Measurements from ENCODE around the gene TXNDC15.
"Not testable (repeated sequence)": the region's sequence is repeated elsewhere in the genome, so short reads cannot be mapped to it uniquely, and the experiment has no call there.

The TXNDC15 gene

DNA sequence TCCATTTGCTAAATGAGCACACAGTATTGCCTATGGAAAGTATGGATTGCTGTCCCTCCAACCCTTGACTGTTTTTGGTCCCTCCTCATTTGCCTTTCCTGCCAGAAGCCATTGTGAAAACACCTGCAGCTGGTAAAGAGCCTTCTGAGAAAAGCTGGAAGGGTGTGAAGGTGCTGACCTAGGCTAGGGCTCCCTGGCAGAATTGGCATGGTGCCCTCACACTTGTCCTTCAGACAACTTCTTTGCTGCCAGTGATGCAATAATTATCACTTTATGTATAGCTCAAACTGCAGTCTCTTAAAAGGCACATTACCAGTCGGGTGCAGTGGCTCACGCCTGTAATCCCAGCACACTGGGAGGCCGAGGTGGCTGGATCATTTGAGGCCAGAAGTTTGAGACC is 4.2 kb downstream of the TXNDC15 start:
- no peak for DNase-seq (ENCODE audit: low read depth in 3 of 3)

DNA sequence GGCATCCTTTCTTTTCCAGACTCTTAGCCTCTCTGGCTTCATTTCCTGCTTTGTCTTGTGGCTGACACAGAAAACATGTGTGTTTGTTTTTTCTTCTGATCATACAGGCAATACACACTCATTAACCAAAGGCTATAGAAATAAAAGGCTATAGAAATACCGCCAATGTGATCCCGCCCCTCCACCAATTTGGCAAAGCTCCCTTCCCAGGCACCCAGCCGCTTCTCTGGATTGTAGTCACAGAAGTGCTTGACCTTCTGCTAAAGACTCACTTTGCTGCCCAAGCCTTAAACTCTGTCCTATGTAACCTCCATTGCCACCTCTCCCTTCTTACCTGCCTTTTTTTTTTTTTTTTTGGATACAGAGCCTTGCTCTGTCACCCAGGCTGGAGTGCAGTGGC is 5.3 kb downstream of the TXNDC15 start:
- no peak for DNase-seq (ENCODE audit: low read depth in 3 of 3)

DNA sequence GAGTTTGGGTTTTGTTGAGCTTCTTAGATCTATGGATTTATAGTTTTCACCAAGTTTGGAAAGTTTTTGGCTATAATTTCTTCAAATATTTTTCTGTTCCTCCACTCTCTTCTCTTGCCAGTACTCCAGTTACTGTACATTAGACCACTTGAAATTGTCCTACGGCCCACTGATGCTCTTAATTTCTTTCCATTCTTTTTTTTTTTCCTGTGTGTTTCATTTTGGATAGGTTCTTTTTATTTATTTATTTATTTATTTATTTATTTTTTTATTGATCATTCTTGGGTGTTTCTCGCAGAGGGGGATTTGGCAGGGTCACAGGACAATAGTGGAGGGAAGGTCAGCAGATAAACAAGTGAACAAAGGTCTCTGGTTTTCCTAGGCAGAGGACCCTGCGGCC is 6.8 kb downstream of the TXNDC15 start:
- not testable (repeated sequence) for DNase-seq (ENCODE audit: low read depth in 3 of 3)

DNA sequence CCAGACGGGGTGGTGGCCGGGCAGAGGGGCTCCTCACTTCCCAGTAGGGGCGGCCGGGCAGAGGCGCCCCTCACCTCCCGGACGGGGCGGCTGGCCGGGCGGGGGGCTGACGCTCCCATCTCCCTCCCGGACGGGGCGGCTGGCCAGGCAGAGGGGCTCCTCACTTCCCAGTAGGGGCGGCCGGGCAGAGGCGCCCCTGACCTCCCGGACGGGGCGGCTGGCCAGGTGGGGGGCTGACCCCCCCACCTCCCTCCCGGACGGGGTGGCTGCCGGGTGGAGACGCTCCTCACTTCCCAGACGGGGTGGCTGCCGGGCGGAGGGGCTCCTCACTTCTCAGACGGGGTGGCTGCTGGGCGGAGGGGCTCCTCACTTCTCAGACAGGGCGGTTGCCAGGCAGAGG is 7.5 kb downstream of the TXNDC15 start:
- not testable (repeated sequence) for DNase-seq (ENCODE audit: low read depth in 3 of 3)

DNA sequence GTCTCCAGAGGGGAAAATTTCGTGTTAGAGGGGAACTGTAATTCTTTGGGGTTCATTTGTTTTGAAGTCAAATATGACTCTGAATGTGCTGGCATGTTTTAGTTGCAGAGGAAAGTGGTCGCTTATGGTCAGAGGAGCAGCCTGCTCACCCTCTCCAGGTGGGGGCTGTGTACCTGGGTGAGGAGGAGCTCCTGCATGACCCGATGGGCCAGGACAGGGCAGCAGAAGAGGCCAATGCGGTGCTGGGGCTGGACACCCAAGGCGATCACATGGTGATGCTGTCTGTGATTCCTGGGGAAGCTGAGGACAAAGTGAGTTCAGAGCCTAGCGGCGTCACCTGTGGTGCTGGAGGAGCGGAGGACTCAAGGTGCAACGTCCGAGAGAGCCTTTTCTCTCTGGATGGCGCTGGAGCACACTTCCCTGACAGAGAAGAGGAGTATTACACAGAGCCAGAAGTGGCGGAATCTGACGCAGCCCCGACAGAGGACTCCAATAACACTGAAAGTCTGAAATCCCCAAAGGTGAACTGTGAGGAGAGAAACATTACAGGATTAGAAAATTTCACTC is 13.5 kb downstream of the TXNDC15 start:
- DNase-seq (ENCODE audit: low read depth in 3 of 3) = no peak

DNA sequence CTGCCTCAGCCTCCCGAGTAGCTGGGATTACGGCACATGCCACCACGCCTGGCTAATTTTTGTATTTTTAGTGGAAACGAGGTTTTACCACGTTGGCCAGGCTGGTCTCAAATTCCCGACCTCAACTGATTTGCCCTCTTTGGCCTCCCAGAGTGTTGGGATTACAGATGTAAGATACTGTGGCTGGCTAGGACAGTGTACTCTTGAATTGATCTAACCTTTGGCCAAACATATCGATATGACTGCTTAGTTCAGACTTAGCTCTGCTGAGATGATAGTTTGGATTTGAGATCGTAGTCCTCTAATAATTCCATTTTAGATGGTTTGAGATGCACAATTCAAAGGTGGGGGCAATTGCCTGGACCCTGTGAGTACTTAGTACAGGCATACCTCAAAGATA is 15.2 kb downstream of the TXNDC15 start:
- no peak for DNase-seq (ENCODE audit: low read depth in 3 of 3)

DNA sequence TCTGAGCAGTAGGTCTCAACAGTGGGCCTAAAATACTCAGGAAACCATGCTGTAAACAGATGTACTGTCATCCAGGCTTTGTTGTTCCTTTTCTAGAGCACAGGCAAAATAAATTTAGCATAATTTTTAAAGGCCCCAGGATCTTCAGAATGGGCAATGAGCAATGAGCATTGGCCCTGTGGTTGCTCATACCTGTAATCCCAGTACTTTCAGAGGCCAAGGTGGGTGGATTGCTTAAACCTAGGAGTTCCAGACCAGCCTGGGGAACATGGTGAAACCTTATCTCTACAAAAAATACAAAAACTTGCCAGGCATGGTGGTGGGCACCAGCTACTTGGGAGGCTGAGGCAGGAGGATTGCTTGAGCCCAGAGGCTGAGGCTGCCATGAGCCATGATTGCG is 17.3 kb downstream of the TXNDC15 start:
- no peak for DNase-seq (ENCODE audit: low read depth in 3 of 3)

GRCh38 chr5:134892282-134892681 is 18.1 kb downstream of the TXNDC15 start:
- DNase-seq (ENCODE audit: low read depth in 3 of 3) = no peak

GRCh38 chr5:134892926-134893325 is 18.8 kb downstream of the TXNDC15 start:
- no peak for DNase-seq (ENCODE audit: low read depth in 3 of 3)

- DNase-seq (ENCODE audit: low read depth in 3 of 3) = no peak
Measured at GRCh38 chr5:134893748-134894505, 19.8 kb downstream of the TXNDC15 start.

- DNase-seq (ENCODE audit: low read depth in 3 of 3) = no peak
Measured at GRCh38 chr5:134902071-134902801, 28.1 kb downstream of the TXNDC15 start.

- DNase-seq (ENCODE audit: low read depth in 3 of 3) = peak; percentile 85 to 91 (median 89)
Measured at GRCh38 chr5:134904610-134905245, 30.6 kb downstream of the TXNDC15 start, which contains the start of gene PCBD2. TSS of gene PCBD2 (plus strand) at chr5:134905131. CDS start at chr5:134905140, 9 bp downstream.

- peak in 2 of 3 donors; percentile 37 to 44 for DNase-seq (ENCODE audit: low read depth in 3 of 3)
Measured at GRCh38 chr5:134905246-134905996, 31.2 kb downstream of the TXNDC15 start.

- DNase-seq (ENCODE audit: low read depth in 3 of 3) = no peak
Measured at GRCh38 chr5:134906811-134907210, 32.6 kb downstream of the TXNDC15 start.

GRCh38 chr5:134910752-134911151 is 36.6 kb downstream of the TXNDC15 start:
- DNase-seq (ENCODE audit: low read depth in 3 of 3) = not testable (repeated sequence)

GRCh38 chr5:134911285-134912206 is 37.4 kb downstream of the TXNDC15 start:
- DNase-seq (ENCODE audit: low read depth in 3 of 3) = no peak

GRCh38 chr5:134913254-134913653 is 39.1 kb downstream of the TXNDC15 start:
- no peak for DNase-seq (ENCODE audit: low read depth in 3 of 3)

- no peak for DNase-seq (ENCODE audit: low read depth in 3 of 3)
Measured at GRCh38 chr5:134913795-134914194, 39.6 kb downstream of the TXNDC15 start.

- no peak for DNase-seq (ENCODE audit: low read depth in 3 of 3)
Measured at GRCh38 chr5:134917070-134917815, 43.1 kb downstream of the TXNDC15 start.

DNA sequence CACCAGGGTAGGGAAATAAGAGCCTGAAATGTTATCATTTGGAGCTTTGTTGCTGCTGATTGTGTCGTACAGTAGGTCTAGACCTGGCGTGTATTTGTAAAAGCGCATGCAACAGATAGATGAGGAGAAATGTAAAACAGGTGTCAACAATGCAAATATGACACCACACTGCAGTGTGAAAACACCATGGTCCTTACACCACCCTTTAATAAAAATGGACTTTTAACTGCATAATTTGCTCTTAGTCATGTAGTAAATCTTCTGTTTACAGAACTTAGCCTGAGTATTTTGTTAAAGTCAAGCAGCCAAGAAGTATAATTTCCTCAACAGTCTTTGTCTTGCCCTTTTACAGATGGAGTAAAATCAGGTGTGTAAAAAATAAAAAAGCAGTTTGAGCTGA is 44.7 kb downstream of the TXNDC15 start:
- DNase-seq (ENCODE audit: low read depth in 3 of 3) = no peak
